BE2C (cell line): ENCODE results near the gene ZNF646.

Experiments used
- DNase-seq: peaks from one replicate; pipeline ENCODE4 v3.0.0-alpha.2; 2020
- H3K27me3 ChIP-seq: fragments of 250-450 bp; sonication (Bioruptor Pico); 2 replicates; pipeline ENCODE4 v1.5.1; 2020; ENCODE audit warnings: mild to moderate bottlenecking
- H3K36me3 ChIP-seq: fragments of 250-450 bp; sonication (Bioruptor Pico); 2 replicates; pipeline ENCODE4 v1.5.1; 2020; ENCODE audit warnings: mild to moderate bottlenecking
- H3K4me1 ChIP-seq: fragments of 250-450 bp; sonication (Bioruptor Pico); 2 replicates; pipeline ENCODE4 v1.5.1; 2020
- H3K4me3 ChIP-seq: 2 replicates; pipeline ENCODE4 v1.5.1; 2011; ENCODE audit warnings: low read depth, low read length
- H3K9me3 ChIP-seq: fragments of 250-450 bp; sonication (Bioruptor Pico); 2 replicates; pipeline ENCODE4 v1.5.1; 2020
- TF ChIP-seq, protein P1 (sequence below): IDR thresholded peaks from 2 replicates; pipeline ENCODE4 v1.5.1; 2012; ENCODE audit warnings: mild to moderate bottlenecking, low read depth, low read length

ZNF646 gene

DNA sequence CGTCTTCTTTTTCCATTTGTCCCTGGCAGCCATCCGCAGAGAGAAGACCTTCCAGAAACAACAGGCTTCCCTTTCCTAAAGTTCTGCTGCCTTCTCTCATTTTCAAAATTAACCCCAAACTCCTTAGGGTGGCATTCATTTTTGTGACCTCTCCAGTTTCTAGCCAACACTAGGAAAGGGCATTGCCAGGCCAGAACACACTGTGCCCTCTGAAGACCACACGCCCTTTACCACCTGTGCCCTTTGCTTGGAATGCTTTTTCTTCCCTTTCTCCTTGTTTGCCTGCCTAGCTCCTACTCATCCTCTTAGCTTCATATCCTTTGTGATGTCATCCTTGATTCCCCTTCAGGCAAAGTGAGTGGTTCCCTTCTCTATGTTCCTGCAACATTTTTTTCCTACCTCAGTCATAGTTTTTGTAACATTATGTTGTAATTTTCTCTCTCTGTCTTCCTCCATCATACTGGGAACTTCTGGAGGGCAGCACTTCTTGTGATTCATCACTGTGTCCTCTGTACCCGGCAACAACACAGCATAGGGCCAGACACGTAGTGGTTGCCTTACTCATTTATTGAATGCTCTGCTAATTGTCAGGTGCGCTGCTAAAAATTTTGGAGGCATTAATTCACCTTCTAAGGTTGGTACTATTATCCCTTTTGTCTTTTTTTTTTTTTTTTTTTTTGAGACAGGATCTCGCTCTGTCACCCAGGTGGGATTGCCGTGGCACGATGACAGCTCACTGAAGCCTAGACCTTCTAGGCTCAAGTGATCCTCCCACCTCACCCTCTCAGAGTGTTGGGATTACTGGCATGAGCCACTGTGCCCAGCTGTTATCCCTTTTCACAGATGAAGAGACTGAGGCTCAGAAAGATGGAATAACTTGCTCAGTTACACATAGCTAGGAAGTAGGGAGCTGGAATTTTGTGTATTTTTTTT, 44.3 kb downstream of the ZNF646 start:
- Histone ChIP-seq H3K27me3 (no peaks in the 10 kb centered on the region), H3K4me1 (no peaks in the 10 kb centered on the region), H3K9me3 (no peaks in the 10 kb centered on the region), H3K4me3 (peak overlapping the region; percentile 80), H3K36me3 (peaks cover 37% of the 10 kb centered on the region)
- no peak for DNase-seq
- TF ChIP-seq, protein P1, sequence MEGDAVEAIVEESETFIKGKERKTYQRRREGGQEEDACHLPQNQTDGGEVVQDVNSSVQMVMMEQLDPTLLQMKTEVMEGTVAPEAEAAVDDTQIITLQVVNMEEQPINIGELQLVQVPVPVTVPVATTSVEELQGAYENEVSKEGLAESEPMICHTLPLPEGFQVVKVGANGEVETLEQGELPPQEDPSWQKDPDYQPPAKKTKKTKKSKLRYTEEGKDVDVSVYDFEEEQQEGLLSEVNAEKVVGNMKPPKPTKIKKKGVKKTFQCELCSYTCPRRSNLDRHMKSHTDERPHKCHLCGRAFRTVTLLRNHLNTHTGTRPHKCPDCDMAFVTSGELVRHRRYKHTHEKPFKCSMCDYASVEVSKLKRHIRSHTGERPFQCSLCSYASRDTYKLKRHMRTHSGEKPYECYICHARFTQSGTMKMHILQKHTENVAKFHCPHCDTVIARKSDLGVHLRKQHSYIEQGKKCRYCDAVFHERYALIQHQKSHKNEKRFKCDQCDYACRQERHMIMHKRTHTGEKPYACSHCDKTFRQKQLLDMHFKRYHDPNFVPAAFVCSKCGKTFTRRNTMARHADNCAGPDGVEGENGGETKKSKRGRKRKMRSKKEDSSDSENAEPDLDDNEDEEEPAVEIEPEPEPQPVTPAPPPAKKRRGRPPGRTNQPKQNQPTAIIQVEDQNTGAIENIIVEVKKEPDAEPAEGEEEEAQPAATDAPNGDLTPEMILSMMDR = no peak

DNA sequence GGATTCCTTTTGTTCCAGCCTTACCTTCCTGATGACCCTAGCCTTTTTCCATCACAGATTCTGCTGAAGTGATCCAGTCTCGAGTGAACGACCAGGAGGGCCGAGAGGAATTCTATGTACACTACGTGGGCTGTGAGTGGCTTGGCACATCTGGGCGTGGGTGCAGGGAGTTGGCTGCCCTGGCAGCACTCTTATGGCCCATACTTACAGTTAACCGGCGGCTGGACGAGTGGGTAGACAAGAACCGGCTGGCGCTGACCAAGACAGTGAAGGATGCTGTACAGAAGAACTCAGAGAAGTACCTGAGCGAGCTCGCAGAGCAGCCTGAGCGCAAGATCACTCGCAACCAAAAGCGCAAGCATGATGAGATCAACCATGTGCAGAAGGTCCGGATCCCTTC, 45.9 kb downstream of the ZNF646 start:
- H3K36me3 ChIP-seq = peaks cover 41% of the 10 kb centered on the region
- TF ChIP-seq, protein P1 = no peak
- H3K4me3 ChIP-seq = no peak overlapping the region
- H3K9me3 ChIP-seq = no peaks in the 10 kb centered on the region
- H3K27me3 ChIP-seq = no peaks in the 10 kb centered on the region
- no peaks in the 10 kb centered on the region for H3K4me1 ChIP-seq
- no peak for DNase-seq

DNA sequence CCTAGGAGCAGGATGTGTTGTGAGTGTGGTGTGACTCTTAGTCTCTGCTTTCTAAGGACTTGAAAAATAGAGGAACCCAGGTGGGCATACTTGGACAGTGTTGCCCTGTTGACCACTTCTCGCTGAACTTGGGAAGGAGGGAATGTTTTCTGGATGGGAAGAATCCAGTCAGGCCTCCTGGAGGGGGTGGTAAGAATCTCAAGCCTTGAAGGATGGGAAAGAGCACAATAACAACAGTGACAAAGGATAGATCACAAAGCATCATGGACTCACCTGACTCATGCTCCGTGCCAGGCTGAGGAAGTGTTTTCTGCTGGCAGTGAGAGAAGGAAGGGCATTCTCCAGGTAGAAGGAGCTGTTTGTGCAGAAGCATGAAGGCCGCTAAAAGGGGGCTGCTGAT, 51.6 kb downstream of the ZNF646 start:
- Histone ChIP-seq H3K4me3 (no peak overlapping the region), H3K36me3 (peaks cover 28% of the 10 kb centered on the region), H3K9me3 (no peaks in the 10 kb centered on the region), H3K4me1 (no peaks in the 10 kb centered on the region), H3K27me3 (no peaks in the 10 kb centered on the region)
- DNase-seq = no peak
- TF ChIP-seq, protein P1 = no peak

DNA sequence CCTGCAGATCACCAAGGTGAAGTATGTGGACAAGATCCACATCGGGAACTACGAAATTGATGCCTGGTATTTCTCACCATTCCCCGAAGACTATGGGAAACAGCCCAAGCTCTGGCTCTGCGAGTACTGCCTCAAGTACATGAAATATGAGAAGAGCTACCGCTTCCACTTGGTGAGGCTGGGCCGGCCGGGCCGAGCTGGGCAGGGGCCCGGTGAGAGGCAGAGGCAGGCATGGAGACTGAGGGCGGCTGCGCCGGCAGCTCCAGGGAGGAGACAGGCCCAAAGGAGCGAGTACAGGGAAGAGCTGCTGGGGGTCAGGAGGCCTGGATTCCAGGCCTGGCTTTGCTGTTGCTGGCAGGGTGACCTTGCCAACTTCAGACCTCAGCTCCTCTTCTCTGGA, 53.0 kb downstream of the ZNF646 start:
- H3K4me1 ChIP-seq = no peaks in the 10 kb centered on the region
- no peaks in the 10 kb centered on the region for H3K27me3 ChIP-seq
- TF ChIP-seq, protein P1 = no peak
- H3K9me3 ChIP-seq = no peaks in the 10 kb centered on the region
- peaks cover 21% of the 10 kb centered on the region for H3K36me3 ChIP-seq
- no peak overlapping the region for H3K4me3 ChIP-seq
- no peak for DNase-seq

DNA sequence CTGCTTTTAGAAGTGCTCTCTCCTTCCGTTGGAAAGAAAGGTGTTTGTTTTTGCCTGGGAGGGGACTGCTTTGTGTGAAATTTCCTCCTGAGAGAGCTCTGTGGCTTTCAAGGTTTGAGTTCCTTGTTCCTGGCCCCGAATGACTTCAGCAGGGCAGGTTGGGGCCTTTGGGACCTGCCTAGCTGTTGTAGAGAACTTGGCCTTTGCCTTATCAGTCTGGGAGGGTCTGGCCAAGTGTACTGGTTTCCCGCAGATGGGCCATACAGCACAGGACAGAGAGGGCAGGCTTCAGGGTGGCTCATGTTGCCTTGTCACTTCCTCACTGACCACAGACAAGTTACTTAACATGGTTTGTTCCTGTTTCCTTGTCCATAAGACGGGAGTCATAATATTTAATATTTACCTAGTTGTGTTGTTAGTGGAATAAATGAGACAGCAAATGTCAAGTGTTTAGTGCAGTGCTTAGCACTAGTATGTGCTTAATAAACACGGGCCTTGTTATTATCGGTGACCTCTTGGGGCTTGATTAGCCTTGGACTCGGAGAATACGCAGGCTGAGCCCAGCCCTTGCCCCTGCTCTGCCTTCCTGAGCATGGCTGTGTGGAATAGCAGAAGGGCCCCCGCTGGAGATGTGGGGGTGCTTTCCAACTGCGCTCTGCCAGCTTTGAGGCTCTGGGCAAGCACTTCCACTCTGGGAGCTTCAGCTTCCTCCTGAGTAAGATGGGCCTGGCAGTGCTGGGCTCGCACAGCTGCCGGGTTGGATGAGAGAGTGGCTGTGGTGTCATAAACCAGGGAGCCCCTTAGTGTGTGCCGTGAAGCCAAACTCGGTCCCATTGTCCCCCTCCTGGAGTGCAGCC, 54.7 kb downstream of the ZNF646 start:
- H3K4me1 ChIP-seq = peaks cover 10% of the 10 kb centered on the region
- H3K4me3 ChIP-seq = no peak overlapping the region
- no peaks in the 10 kb centered on the region for H3K9me3 ChIP-seq
- no peak for DNase-seq
- TF ChIP-seq, protein P1 = no peak
- no peaks in the 10 kb centered on the region for H3K27me3 ChIP-seq
- peaks cover 15% of the 10 kb centered on the region for H3K36me3 ChIP-seq
